C4-2B (cell line): ENCODE data around the gene SPINK4.

Source experiments
- H3K27ac ChIP-seq: fragments of 450-650 bp; 2 replicates; pipeline ENCODE4 v1.5.1; 2017
- CTCF ChIP-seq: fragments of 450-650 bp; conservative IDR thresholded peaks from 2 replicates; pipeline ENCODE4 v1.5.1; 2017; ENCODE audit warnings: mild to moderate bottlenecking
- ZFX ChIP-seq: fragments of 450-650 bp; IDR thresholded peaks from 2 replicates; pipeline ENCODE4 v1.6.1; 2017

SPINK4 gene

GRCh38 chr9:33236571-33236970, 3.4 kb upstream of the SPINK4 start:
- H3K27ac ChIP-seq = no peak overlapping the region
- TF ChIP-seq ZFX = no peak
- TF ChIP-seq CTCF = no peak

GRCh38 chr9:33241298-33241697, 1.3 kb downstream of the SPINK4 start:
- TF ChIP-seq CTCF (no peak), ZFX (no peak)
- no peak overlapping the region for H3K27ac ChIP-seq

- H3K27ac ChIP-seq = no peak overlapping the region
- no peak for TF ChIP-seq CTCF
- no peak for TF ChIP-seq ZFX
Measured at GRCh38 chr9:33242609-33243134, 2.7 kb downstream of the SPINK4 start.

GRCh38 chr9:33244137-33244784, 4.3 kb downstream of the SPINK4 start:
- no peak overlapping the region for H3K27ac ChIP-seq
- TF ChIP-seq CTCF (no peak), ZFX (no peak)

- H3K27ac ChIP-seq = no peak overlapping the region
- TF ChIP-seq ZFX (no peak), CTCF (no peak)
Measured at GRCh38 chr9:33245341-33245740, 5.4 kb downstream of the SPINK4 start.

GRCh38 chr9:33246269-33246860, 6.4 kb downstream of the SPINK4 start:
- TF ChIP-seq CTCF = no peak
- TF ChIP-seq ZFX = no peak
- H3K27ac ChIP-seq = no peak overlapping the region

GRCh38 chr9:33248606-33249005, 8.6 kb downstream of the SPINK4 start:
- H3K27ac ChIP-seq = no peak overlapping the region
- no peak for TF ChIP-seq CTCF
- no peak for TF ChIP-seq ZFX
